ENCODE measurements around the gene ABCC1. TPM values are rescaled to one million over a fixed set of nuclear protein-coding genes. Genes with fewer than 3 reads are reported as not detected.
"Not testable (repeated sequence)": the region's sequence is repeated elsewhere in the genome, so short reads cannot be mapped to it uniquely, and the experiment has no call there.

The ABCC1 gene
- total RNA-seq, 1 donor from 2014 or later, result 49.8 TPM

DNA sequence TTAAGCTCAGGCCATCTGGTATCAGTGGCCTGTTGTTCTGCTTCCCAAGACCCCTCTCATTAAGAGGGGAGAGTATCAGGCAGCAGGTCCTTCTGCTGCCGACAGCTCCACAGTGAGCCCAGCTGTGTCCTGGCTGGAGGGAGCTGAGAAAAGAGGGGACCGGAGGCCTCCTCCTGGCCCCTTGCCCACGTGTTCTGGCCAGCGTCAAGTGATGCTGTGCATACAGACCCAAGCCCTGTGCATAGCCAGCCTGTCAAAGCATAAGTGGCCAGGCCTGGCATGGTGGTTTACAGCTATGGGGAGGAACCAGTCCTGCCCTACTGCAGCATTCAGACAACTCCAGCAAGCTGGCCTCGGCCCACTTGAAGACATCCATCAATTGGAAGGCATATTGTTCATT is 225.9 kb downstream of the ABCC1 start:
- Mint-ChIP-seq H3K4me1 (no peaks in the 10 kb centered on the region), H3K27ac (no peak overlapping the region), H3K36me3 (ENCODE audit: low read depth) (no peaks in the 10 kb centered on the region), H3K4me3 (no peak overlapping the region), H3K27me3 (peaks cover 3% of the 10 kb centered on the region), H3K9me3 (peaks cover 4% of the 10 kb centered on the region)
- ChIA-PET POLR2A (no interaction called here), CTCF (no interaction called here)
- intact Hi-C loops (cut with micrococcal nuclease), result no loop called here
- ATAC-seq (ENCODE audit: low read depth) (no peak), DNase-seq (no peak)
- no peak for TF ChIP-seq CTCF (IDR thresholded peaks at IDR 0.05)

- Mint-ChIP-seq H3K36me3 (ENCODE audit: low read depth) (no peaks in the 10 kb centered on the region), H3K4me1 (no peaks in the 10 kb centered on the region), H3K27ac (no peak overlapping the region), H3K27me3 (peaks cover 4% of the 10 kb centered on the region), H3K4me3 (no peak overlapping the region), H3K9me3 (peaks cover 4% of the 10 kb centered on the region)
- intact Hi-C loops (cut with micrococcal nuclease), result no loop called here
- TF ChIP-seq CTCF (IDR thresholded peaks at IDR 0.05), result no peak
- ChIA-PET CTCF (no interaction called here), POLR2A (no interaction called here)
- DNase-seq (no peak), ATAC-seq (ENCODE audit: low read depth) (no peak)
Measured at GRCh38 chr16:16176328-16176727, 226.9 kb downstream of the ABCC1 start.

- ChIA-PET CTCF (no interaction called here), POLR2A (no interaction called here)
- H3K4me3 Mint-ChIP-seq, result no peak overlapping the region
Measured at GRCh38 chr16:16178455-16179162, 229.2 kb downstream of the ABCC1 start.

GRCh38 chr16:16181748-16182147 is 232.3 kb downstream of the ABCC1 start:
- POLR2A ChIA-PET; H3K36me3 Mint-ChIP-seq (ENCODE audit: low read depth); ATAC-seq (ENCODE audit: low read depth); DNase-seq; H3K4me3 Mint-ChIP-seq; H3K27me3 Mint-ChIP-seq; H3K9me3 Mint-ChIP-seq; CTCF ChIA-PET; H3K27ac Mint-ChIP-seq; H3K4me1 Mint-ChIP-seq: not testable (repeated sequence)
- intact Hi-C loops (cut with micrococcal nuclease), result loop anchor here (10.0 kb wide), 1 partner anchor 57 kb away; no protein-coding TSS in a partner anchor

More at GRCh38 chr16:16178455-16179162, 229.2 kb downstream of the ABCC1 start:
- Mint-ChIP-seq H3K9me3 (peaks cover 4% of the 10 kb centered on the region), H3K27ac (no peak overlapping the region), H3K27me3 (peaks cover 8% of the 10 kb centered on the region), H3K36me3 (ENCODE audit: low read depth) (no peaks in the 10 kb centered on the region), H3K4me1 (no peaks in the 10 kb centered on the region)
- DNase-seq (no peak), ATAC-seq (ENCODE audit: low read depth) (no peak)
- intact Hi-C loops (cut with micrococcal nuclease), result no loop called here
- no peak for TF ChIP-seq CTCF (IDR thresholded peaks at IDR 0.05)

GRCh38 chr16:16182918-16183317 is 233.5 kb downstream of the ABCC1 start:
- intact Hi-C loops (cut with micrococcal nuclease), result loop anchor here (10.0 kb wide), 1 partner anchor 58 kb away; no protein-coding TSS in a partner anchor
- H3K27ac Mint-ChIP-seq, result no peak overlapping the region
- ChIA-PET POLR2A (no interaction called here), CTCF (no interaction called here)
- ATAC-seq (ENCODE audit: low read depth), result no peak
- no peak overlapping the region for H3K4me3 Mint-ChIP-seq
- no peaks in the 10 kb centered on the region for H3K36me3 Mint-ChIP-seq (ENCODE audit: low read depth)
- TF ChIP-seq CTCF (IDR thresholded peaks at IDR 0.05), result no peak
- H3K27me3 Mint-ChIP-seq, result peaks cover 8% of the 10 kb centered on the region
- H3K9me3 Mint-ChIP-seq, result no peaks in the 10 kb centered on the region
- no peak for DNase-seq
- no peaks in the 10 kb centered on the region for H3K4me1 Mint-ChIP-seq

DNA sequence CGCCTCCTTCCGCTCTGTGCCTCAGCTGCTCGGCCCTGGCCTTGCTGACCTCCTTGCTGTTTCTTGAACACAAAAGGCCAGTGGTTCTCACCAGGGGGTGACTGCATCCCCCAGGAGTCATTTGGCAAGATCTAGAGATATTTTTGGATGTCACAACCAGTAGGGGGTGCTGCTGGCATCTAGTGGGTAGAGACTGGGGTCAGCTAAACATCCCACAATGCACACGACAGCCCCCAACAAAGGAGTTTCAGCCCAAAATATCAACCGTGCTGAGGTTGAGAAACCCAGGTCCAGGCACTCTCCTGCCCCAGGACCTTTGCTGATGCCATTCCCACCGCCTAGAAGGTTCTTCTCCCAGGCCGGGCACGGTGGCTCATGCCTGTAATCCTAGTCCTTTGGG is 234.1 kb downstream of the ABCC1 start:
- no peak overlapping the region for H3K4me3 Mint-ChIP-seq
- H3K36me3 Mint-ChIP-seq (ENCODE audit: low read depth), result no peaks in the 10 kb centered on the region
- intact Hi-C loops (cut with micrococcal nuclease), result loop anchor here (10.0 kb wide), 1 partner anchor 59 kb away; no protein-coding TSS in a partner anchor
- no peaks in the 10 kb centered on the region for H3K9me3 Mint-ChIP-seq
- H3K27ac Mint-ChIP-seq, result no peak overlapping the region
- no peaks in the 10 kb centered on the region for H3K4me1 Mint-ChIP-seq
- POLR2A ChIA-PET, result no interaction called here
- DNase-seq, result no peak
- H3K27me3 Mint-ChIP-seq, result peaks cover 6% of the 10 kb centered on the region
- no peak for ATAC-seq (ENCODE audit: low read depth)
- TF ChIP-seq CTCF (IDR thresholded peaks at IDR 0.05), result no peak
- CTCF ChIA-PET, result no interaction called here

Data from activated B cell treated with CpG ODN at 0.5 μM for 24 hours (primary cell).